ENCODE results near the gene ATXN2.

- TF ChIP-seq, protein P1, sequence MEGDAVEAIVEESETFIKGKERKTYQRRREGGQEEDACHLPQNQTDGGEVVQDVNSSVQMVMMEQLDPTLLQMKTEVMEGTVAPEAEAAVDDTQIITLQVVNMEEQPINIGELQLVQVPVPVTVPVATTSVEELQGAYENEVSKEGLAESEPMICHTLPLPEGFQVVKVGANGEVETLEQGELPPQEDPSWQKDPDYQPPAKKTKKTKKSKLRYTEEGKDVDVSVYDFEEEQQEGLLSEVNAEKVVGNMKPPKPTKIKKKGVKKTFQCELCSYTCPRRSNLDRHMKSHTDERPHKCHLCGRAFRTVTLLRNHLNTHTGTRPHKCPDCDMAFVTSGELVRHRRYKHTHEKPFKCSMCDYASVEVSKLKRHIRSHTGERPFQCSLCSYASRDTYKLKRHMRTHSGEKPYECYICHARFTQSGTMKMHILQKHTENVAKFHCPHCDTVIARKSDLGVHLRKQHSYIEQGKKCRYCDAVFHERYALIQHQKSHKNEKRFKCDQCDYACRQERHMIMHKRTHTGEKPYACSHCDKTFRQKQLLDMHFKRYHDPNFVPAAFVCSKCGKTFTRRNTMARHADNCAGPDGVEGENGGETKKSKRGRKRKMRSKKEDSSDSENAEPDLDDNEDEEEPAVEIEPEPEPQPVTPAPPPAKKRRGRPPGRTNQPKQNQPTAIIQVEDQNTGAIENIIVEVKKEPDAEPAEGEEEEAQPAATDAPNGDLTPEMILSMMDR (IDR thresholded peaks at IDR 0.05; ENCODE audit: low read length): no peak
- no peak for TF ChIP-seq EZH2 (IDR thresholded peaks at IDR 0.05; ENCODE audit: borderline replicate concordance, low read length)
Measured at GRCh38 chr12:111427417-111428074, 171.6 kb downstream of the ATXN2 start.
